GM12872 (cell line): Measurements from ENCODE around the gene SLC23A2.

Experiments used
- CTCF ChIP-seq: IDR thresholded peaks from 3 replicates; pipeline ENCODE4 v1.5.1; 2011; ENCODE audit warnings: low read depth, mild to moderate bottlenecking, low read length, moderate library complexity; ENCODE audit not compliant: insufficient read depth

SLC23A2 gene

DNA sequence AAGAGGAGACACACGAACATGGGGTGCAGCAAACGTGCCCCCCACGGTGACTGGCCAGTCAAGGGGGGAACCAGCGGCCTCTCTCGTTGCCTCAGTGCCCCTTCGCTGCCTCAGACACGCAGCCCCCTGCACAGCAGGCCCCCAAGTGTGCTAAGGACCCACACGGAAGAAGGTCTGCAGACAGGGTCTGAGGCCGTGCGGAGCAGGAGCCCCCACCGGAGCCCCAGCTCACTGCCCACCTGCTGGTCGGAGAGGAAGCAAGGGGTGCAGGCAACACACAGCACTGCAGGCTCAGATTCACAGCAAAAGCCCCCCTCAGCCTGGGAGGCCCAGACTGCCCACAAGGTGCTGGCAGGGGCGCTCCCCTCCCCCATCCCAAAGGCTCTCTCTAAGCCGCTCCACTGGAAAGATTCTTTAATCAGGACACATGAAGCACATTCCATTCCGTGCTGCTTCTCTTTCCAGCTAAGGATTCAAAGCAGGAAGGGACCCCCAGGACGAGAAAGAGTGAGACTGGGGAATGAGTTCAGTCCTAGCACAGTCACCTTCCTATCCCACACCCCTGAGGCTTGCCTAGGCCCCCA, 105.1 kb downstream of the SLC23A2 start:
- TF ChIP-seq CTCF, result no peak

DNA sequence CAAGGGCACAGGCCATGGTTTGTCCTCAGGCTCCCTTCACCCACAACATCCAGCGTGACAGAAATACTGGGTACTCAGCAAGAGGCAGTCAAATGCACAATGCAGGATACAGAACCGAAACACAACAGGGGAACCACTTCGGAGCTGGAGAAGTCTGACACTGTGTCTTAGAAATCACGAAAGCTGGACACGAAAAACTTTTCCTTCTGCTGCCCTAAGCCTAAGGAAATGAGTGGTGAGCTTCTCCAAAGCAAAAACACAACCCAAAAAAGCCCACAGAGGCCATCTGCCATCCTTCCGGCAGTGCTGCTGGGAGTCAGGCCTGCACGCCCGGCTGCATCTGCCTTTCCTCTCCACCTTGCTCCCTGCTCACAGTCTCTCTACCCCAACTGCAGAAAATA, 106.3 kb downstream of the SLC23A2 start:
- no peak for TF ChIP-seq CTCF

- no peak for TF ChIP-seq CTCF
Observed at GRCh38 chr20:4894409-4894808, 106.9 kb downstream of the SLC23A2 start.

- no peak for TF ChIP-seq CTCF
Observed at GRCh38 chr20:4893709-4894108, 107.6 kb downstream of the SLC23A2 start.

- TF ChIP-seq CTCF, result no peak
Observed at GRCh38 chr20:4891997-4892396, 109.3 kb downstream of the SLC23A2 start.

GRCh38 chr20:4891190-4891763, 110.0 kb downstream of the SLC23A2 start:
- no peak for TF ChIP-seq CTCF

- no peak for TF ChIP-seq CTCF
Observed at GRCh38 chr20:4889446-4889845, 111.9 kb downstream of the SLC23A2 start.
